ENCODE data around the gene PEX26. TPM values are rescaled to one million over a fixed set of nuclear protein-coding genes. Genes with fewer than 3 reads are reported as not detected.

Gene PEX26
- total and polyA plus RNA-seq, 9 of the 15 experiments (the other 6 are each of a cell fraction or from before 2014, with no cell fraction given) = 0.35 to 39.6 (median 17.4) TPM

DNA sequence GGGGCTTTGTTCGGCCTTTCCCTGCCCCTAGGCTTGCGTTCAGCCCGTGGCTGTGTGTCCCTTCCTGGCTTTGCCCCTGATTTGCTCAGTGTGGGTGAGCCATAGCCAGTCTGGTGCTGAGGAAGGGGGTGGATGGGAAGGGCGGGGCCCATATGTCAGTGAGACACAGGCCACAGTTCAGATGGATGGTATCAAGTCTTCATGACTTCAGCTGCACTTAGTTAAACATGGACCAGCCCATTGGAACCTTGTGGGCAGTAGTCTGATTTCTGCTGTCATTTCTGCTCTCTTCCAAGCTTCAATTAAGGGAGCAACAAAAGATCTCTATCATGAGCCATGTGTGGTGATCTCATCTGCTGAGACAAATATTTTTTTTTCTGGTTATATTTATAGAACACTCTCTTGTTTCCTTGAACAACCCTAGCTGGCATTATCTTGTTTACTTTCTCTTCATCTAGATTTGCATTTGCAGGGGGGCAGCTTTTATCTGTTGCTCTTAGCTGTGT lies 21.6 kb upstream of the PEX26 start (continued):
- TF ChIP-seq, protein P1, sequence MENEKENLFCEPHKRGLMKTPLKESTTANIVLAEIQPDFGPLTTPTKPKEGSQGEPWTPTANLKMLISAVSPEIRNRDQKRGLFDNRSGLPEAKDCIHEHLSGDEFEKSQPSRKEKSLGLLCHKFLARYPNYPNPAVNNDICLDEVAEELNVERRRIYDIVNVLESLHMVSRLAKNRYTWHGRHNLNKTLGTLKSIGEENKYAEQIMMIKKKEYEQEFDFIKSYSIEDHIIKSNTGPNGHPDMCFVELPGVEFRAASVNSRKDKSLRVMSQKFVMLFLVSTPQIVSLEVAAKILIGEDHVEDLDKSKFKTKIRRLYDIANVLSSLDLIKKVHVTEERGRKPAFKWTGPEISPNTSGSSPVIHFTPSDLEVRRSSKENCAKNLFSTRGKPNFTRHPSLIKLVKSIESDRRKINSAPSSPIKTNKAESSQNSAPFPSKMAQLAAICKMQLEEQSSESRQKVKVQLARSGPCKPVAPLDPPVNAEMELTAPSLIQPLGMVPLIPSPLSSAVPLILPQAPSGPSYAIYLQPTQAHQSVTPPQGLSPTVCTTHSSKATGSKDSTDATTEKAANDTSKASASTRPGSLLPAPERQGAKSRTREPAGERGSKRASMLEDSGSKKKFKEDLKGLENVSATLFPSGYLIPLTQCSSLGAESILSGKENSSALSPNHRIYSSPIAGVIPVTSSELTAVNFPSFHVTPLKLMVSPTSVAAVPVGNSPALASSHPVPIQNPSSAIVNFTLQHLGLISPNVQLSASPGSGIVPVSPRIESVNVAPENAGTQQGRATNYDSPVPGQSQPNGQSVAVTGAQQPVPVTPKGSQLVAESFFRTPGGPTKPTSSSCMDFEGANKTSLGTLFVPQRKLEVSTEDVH (IDR thresholded peaks at IDR 0.05; ENCODE audit: low read depth, partially characterized antibody) = no peak
- peak in 1 of 2 experiments; percentile 74; a peak in 2 of 4 replicates for TF ChIP-seq FOXA3 (CRISPR knock-in tag; conservative IDR thresholded peaks at IDR 0.05 in 1 of 2, IDR thresholded peaks at IDR 0.05 in 1 of 2)
- TF ChIP-seq JUN (IDR thresholded peaks at IDR 0.05; ENCODE audit: borderline replicate concordance, low read depth, low read length) = 0 out of 2 replicates have a peak, but pooled peaks have one; percentile 6
- no peak for TF ChIP-seq JUN (CRISPR knock-in tag; IDR thresholded peaks at IDR 0.05; ENCODE audit: borderline replicate concordance)
- TF ChIP-seq FOXK2 (conservative IDR thresholded peaks at IDR 0.05 in 1 of 2, IDR thresholded peaks at IDR 0.05 in 1 of 2; ENCODE audit: low read depth in 2 of 2) = 0 out of 4 replicates have a peak, but pooled peaks of 1 of the 2 experiments have one; percentile 9
- TF ChIP-seq NRF1 (conservative IDR thresholded peaks at IDR 0.05 in 1 of 2, IDR thresholded peaks at IDR 0.05 in 1 of 2) = peak in 1 of 2 experiments; percentile 21; a peak in 1 of 4 replicates
- peak; percentile 28; the same call in 1 of the 2 replicates for TF ChIP-seq ATF7 (IDR thresholded peaks at IDR 0.05)
- no peak for TF ChIP-seq KDM1A (IDR thresholded peaks at IDR 0.05)
- TF ChIP-seq, protein P2, sequence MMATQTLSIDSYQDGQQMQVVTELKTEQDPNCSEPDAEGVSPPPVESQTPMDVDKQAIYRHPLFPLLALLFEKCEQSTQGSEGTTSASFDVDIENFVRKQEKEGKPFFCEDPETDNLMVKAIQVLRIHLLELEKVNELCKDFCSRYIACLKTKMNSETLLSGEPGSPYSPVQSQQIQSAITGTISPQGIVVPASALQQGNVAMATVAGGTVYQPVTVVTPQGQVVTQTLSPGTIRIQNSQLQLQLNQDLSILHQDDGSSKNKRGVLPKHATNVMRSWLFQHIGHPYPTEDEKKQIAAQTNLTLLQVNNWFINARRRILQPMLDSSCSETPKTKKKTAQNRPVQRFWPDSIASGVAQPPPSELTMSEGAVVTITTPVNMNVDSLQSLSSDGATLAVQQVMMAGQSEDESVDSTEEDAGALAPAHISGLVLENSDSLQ (IDR thresholded peaks at IDR 0.05) = peak; percentile 37
- TF ChIP-seq PURB (CRISPR knock-in tag; IDR thresholded peaks at IDR 0.05; ENCODE audit: low read depth) = no peak
- peak; percentile 75 for TF ChIP-seq MEF2D (tag; conservative IDR thresholded peaks at IDR 0.05; ENCODE audit: low read depth)
- no peak for TF ChIP-seq RUNX1 (IDR thresholded peaks at IDR 0.05; ENCODE audit: low read depth)
- TF ChIP-seq, protein P3, sequence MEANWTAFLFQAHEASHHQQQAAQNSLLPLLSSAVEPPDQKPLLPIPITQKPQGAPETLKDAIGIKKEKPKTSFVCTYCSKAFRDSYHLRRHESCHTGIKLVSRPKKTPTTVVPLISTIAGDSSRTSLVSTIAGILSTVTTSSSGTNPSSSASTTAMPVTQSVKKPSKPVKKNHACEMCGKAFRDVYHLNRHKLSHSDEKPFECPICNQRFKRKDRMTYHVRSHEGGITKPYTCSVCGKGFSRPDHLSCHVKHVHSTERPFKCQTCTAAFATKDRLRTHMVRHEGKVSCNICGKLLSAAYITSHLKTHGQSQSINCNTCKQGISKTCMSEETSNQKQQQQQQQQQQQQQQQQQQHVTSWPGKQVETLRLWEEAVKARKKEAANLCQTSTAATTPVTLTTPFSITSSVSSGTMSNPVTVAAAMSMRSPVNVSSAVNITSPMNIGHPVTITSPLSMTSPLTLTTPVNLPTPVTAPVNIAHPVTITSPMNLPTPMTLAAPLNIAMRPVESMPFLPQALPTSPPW (CRISPR knock-in tag; IDR thresholded peaks at IDR 0.05) = peak; percentile 67; the same call in 1 of the 2 replicates
